NK-92 (cell line): ENCODE measurements around the gene FAM234A.
"Not testable (repeated sequence)": the region's sequence is repeated elsewhere in the genome, so short reads cannot be mapped to it uniquely, and the experiment has no call there.

ENCODE experiments used
- DNase-seq: peaks from one replicate; lab custom pipeline; 2025; ENCODE audit not compliant: unreplicated experiment; lab: John Stamatoyannopoulos, UW

FAM234A gene

GRCh38 chr16:230351-230750, 4.3 kb upstream of the FAM234A start:
- DNase-seq: not testable (repeated sequence)

- no peak for DNase-seq
Observed at GRCh38 chr16:230949-231348, 3.7 kb upstream of the FAM234A start.

- DNase-seq: no peak
Observed at GRCh38 chr16:239948-240277, 5.3 kb downstream of the FAM234A start.

- DNase-seq: no peak
Observed at GRCh38 chr16:240559-240958, 5.9 kb downstream of the FAM234A start.

GRCh38 chr16:242281-242680, 7.7 kb downstream of the FAM234A start:
- DNase-seq: no peak

GRCh38 chr16:243348-243747, 8.7 kb downstream of the FAM234A start:
- DNase-seq: no peak

- no peak for DNase-seq
Observed at GRCh38 chr16:245105-245504, 10.5 kb downstream of the FAM234A start.

GRCh38 chr16:247027-247426, 12.4 kb downstream of the FAM234A start:
- no peak for DNase-seq

GRCh38 chr16:249431-249830, 14.8 kb downstream of the FAM234A start:
- DNase-seq: no peak

GRCh38 chr16:252366-253337, 18.0 kb downstream of the FAM234A start:
- DNase-seq: no peak

GRCh38 chr16:253833-254232, 19.2 kb downstream of the FAM234A start:
- no peak for DNase-seq

- DNase-seq: no peak
Observed at GRCh38 chr16:254461-254860, 19.8 kb downstream of the FAM234A start.

- no peak for DNase-seq
Observed at GRCh38 chr16:255183-255582, 20.6 kb downstream of the FAM234A start.

- DNase-seq: not testable (repeated sequence)
Observed at GRCh38 chr16:258091-258490, 23.5 kb downstream of the FAM234A start.

GRCh38 chr16:259226-259625, 24.6 kb downstream of the FAM234A start:
- DNase-seq: no peak

GRCh38 chr16:259814-260253, 25.2 kb downstream of the FAM234A start:
- no peak for DNase-seq

- no peak for DNase-seq
Observed at GRCh38 chr16:260326-260725, 25.7 kb downstream of the FAM234A start.

GRCh38 chr16:261031-261691, 26.5 kb downstream of the FAM234A start:
- no peak for DNase-seq

- no peak for DNase-seq
Observed at GRCh38 chr16:262121-262745, 27.6 kb downstream of the FAM234A start.

GRCh38 chr16:263182-263774, 28.7 kb downstream of the FAM234A start:
- no peak for DNase-seq

GRCh38 chr16:263944-264343, 29.3 kb downstream of the FAM234A start:
- DNase-seq: no peak
